H9 (cell line): ENCODE measurements around the gene ADAP2. TPM values are rescaled to one million over a fixed set of nuclear protein-coding genes. Genes with fewer than 3 reads are reported as not detected.

Source experiments
- DNase-seq: peaks from one replicate; pipeline ENCODE4 v3.0.0-alpha.2; 2017
- H2AFZ ChIP-seq: one replicate; pipeline ENCODE4 v1.6.1; 2013; ENCODE audit warnings: mild to moderate bottlenecking, low read length, control low read depth, moderate library complexity
- H2AK5ac ChIP-seq: 2 replicates; pipeline ENCODE4 v1.6.1; 2013; ENCODE audit warnings: low read length, control low read depth, mixed read lengths; ENCODE audit not compliant: insufficient read length
- H2BK120ac ChIP-seq: one replicate; pipeline ENCODE4 v1.6.1; 2013; ENCODE audit warnings: low read depth, mild to moderate bottlenecking, low read length, control low read depth, inconsistent platforms; ENCODE audit not compliant: poor library complexity, severe bottlenecking
- H2BK12ac ChIP-seq: 2 replicates; pipeline ENCODE4 v1.6.1; 2013; ENCODE audit warnings: low read length, control low read depth, mixed read lengths, low read depth; ENCODE audit not compliant: insufficient read length
- H2BK15ac ChIP-seq: 2 replicates; pipeline ENCODE4 v1.6.1; 2013; ENCODE audit warnings: low read depth, low read length, control low read depth
- H2BK20ac ChIP-seq: one replicate; pipeline ENCODE4 v1.6.1; 2013; ENCODE audit warnings: low read depth, mild to moderate bottlenecking, low read length, control low read depth, inconsistent platforms; ENCODE audit not compliant: poor library complexity, severe bottlenecking
- H2BK5ac ChIP-seq: 2 replicates; pipeline ENCODE4 v1.6.1; 2013; ENCODE audit warnings: low read length, control low read depth, mixed read lengths; ENCODE audit not compliant: insufficient read length
- H3K14ac ChIP-seq: 2 replicates; pipeline ENCODE4 v1.6.1; 2013; ENCODE audit warnings: low read length, control low read depth; ENCODE audit not compliant: insufficient read depth
- H3K18ac ChIP-seq: 2 replicates; pipeline ENCODE4 v1.6.1; 2013; ENCODE audit warnings: low read depth, mild to moderate bottlenecking, mixed read lengths, low read length, control low read depth; ENCODE audit not compliant: insufficient read length
- H3K23ac ChIP-seq: 2 replicates; pipeline ENCODE4 v1.6.1; 2013; ENCODE audit warnings: low read length, control low read depth, mixed read lengths, low read depth; ENCODE audit not compliant: insufficient read length
- H3K23me2 ChIP-seq: 2 replicates; pipeline ENCODE4 v1.6.1; 2013; ENCODE audit warnings: low read depth, mild to moderate bottlenecking, mixed read lengths, low read length, control low read depth; ENCODE audit not compliant: insufficient read length, poor library complexity, severe bottlenecking
- H3K27ac ChIP-seq: 2 replicates; pipeline ENCODE4 v1.5.1; 2013; ENCODE audit warnings: low read length, control low read depth, mixed read lengths, low read depth; ENCODE audit not compliant: insufficient read length
- H3K27me3 ChIP-seq: 2 replicates; pipeline ENCODE4 v1.6.1; 2013; ENCODE audit warnings: low read length, control low read depth, inconsistent platforms; ENCODE audit not compliant: insufficient read depth
- H3K4ac ChIP-seq: 2 replicates; pipeline ENCODE4 v1.6.1; 2013; ENCODE audit warnings: low read depth, mild to moderate bottlenecking, control low read depth, inconsistent platforms, low read length, moderate library complexity
- H3K4me1 ChIP-seq: 2 replicates; pipeline ENCODE4 v1.6.1; 2013; ENCODE audit warnings: low read length, control low read depth, inconsistent platforms; ENCODE audit not compliant: insufficient read depth
- H3K4me2 ChIP-seq: 2 replicates; pipeline ENCODE4 v1.6.1; 2013; ENCODE audit warnings: low read length, control low read depth, mixed read lengths; ENCODE audit not compliant: insufficient read length, insufficient read depth
- H3K56ac ChIP-seq: 2 replicates; pipeline ENCODE4 v1.6.1; 2013; ENCODE audit warnings: low read depth, mild to moderate bottlenecking, mixed read lengths, low read length, control low read depth; ENCODE audit not compliant: insufficient read length
- H3K79me1 ChIP-seq: 2 replicates; pipeline ENCODE4 v1.6.1; 2013; ENCODE audit warnings: low read depth, mild to moderate bottlenecking, moderate library complexity, low read length, control low read depth, inconsistent platforms; ENCODE audit not compliant: insufficient read depth, poor library complexity, severe bottlenecking
- H3K79me2 ChIP-seq: 2 replicates; pipeline ENCODE4 v1.6.1; 2013; ENCODE audit warnings: low read length, control low read depth, inconsistent platforms; ENCODE audit not compliant: insufficient read depth
- H3K9ac ChIP-seq: 2 replicates; pipeline ENCODE4 v1.6.1; 2013; ENCODE audit warnings: low read length, control low read depth, mixed read lengths; ENCODE audit not compliant: insufficient read length; ENCODE audit errors: extremely low read depth
- H3K9me3 ChIP-seq: one replicate; pipeline ENCODE4 v1.6.1; 2013; ENCODE audit warnings: low read depth, low read length, inconsistent platforms; ENCODE audit not compliant: control insufficient read depth
- H3T11ph ChIP-seq: one replicate; pipeline ENCODE4 v1.6.1; 2013; ENCODE audit warnings: mild to moderate bottlenecking, low read length, control low read depth, inconsistent platforms
- H4K20me1 ChIP-seq: one replicate; pipeline ENCODE4 v1.6.1; 2013; ENCODE audit not compliant: control insufficient read depth, insufficient read length, insufficient read depth
- H4K5ac ChIP-seq: 2 replicates; pipeline ENCODE4 v1.6.1; 2013; ENCODE audit warnings: low read depth, mild to moderate bottlenecking, mixed read lengths, low read length, control low read depth; ENCODE audit not compliant: insufficient read length
- H4K8ac ChIP-seq: replicated peaks from 2 replicates; pipeline ENCODE4 v1.6.1; 2013; ENCODE audit warnings: low read length, control low read depth, mixed read lengths, low read depth; ENCODE audit not compliant: insufficient read length
- H4K91ac ChIP-seq: 2 replicates; pipeline ENCODE4 v1.6.1; 2013; ENCODE audit warnings: low read depth, mild to moderate bottlenecking, moderate library complexity, mixed read lengths, low read length, control low read depth; ENCODE audit not compliant: insufficient read length
- H3K27ac Mint-ChIP-seq, 3 experiments: 2 replicates in 2 of 3; 3 replicates in 1 of 3; pipeline ENCODE4 v1.8.0; 2020 to 2021; ENCODE audit warnings: mixed read lengths in 3 of 3, mild to moderate bottlenecking in 1 of 3, moderate library complexity in 1 of 3
- H3K27me3 Mint-ChIP-seq: 2 replicates; pipeline ENCODE4 v1.8.0; 2021; ENCODE audit warnings: low read depth, mild to moderate bottlenecking, moderate library complexity, mixed read lengths
- H3K36me3 Mint-ChIP-seq, 3 experiments: 2 replicates in 2 of 3; 3 replicates in 1 of 3; pipeline ENCODE4 v1.8.0; 2020 to 2021; ENCODE audit warnings: low read depth in 3 of 3, mixed read lengths in 3 of 3; ENCODE audit not compliant: insufficient read depth in 1 of 3
- H3K4me1 Mint-ChIP-seq, 2 experiments: 2 replicates each; pipeline ENCODE4 v1.8.0; 2020; ENCODE audit warnings: mixed read lengths in 2 of 2
- H3K4me3 Mint-ChIP-seq, 2 experiments: 2 replicates in 1 of 2; 3 replicates in 1 of 2; pipeline ENCODE4 v1.8.0; 2020 to 2021; ENCODE audit warnings: mild to moderate bottlenecking in 2 of 2, mixed read lengths in 2 of 2, moderate library complexity in 1 of 2
- H3K9me3 Mint-ChIP-seq, 2 experiments: 2 replicates in 1 of 2; 3 replicates in 1 of 2; pipeline ENCODE4 v1.8.0; 2020; ENCODE audit warnings: mild to moderate bottlenecking in 2 of 2, mixed read lengths in 2 of 2, moderate library complexity in 1 of 2
- WGBS: extraction: QIAGEN DNeasy Blood & Tissue Kit; methylation state at CpG from one replicate; pipeline ENCODE4 v1.1.7; 2013; ENCODE audit warnings: missing lambda C conversion rate, low lambda C conversion rate, mixed read lengths; ENCODE audit not compliant: insufficient read length; ENCODE audit errors: extremely low coverage; 5-methylcytosine and 5-hydroxymethylcytosine counted together
- total RNA-seq: library from RNA; stranded (reverse); gene quantifications from 2 replicates; pipeline ENCODE4 v1.2.1, GENCODE V29; 2021
- TF ChIP-seq, protein P1 (sequence below): fragments of 200-600 bp; sonication (generic); conservative IDR thresholded peaks from 3 replicates; pipeline ENCODE4 v1.8.0; 2021; ENCODE audit warnings: antibody characterized with exemption, mild to moderate bottlenecking

Gene ADAP2
- total RNA-seq, 1 experiment from 2014 or later = 1.2 TPM

DNA sequence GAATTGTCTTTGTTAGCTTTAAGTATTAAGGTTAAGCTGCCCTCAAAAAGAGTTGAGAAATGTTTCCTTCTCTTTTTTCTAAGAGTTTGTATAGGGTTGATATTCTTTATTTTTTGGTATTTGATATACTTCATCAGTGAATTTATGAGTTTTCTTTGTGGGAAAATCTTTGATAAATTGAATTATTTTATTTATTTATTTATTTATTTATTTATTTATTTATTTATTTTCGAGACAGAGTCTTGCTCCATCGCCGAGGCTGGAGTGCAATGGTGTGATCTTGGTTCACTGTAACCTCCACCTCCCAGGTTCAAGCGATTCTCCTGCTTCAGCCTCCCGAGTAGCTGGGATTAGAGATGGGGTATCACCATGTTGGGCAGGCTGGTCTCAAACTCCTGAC, 35.6 kb upstream of the ADAP2 start:
- H3K27ac ChIP-seq = no peak overlapping the region
- H3K9ac ChIP-seq = no peak overlapping the region
- Mint-ChIP-seq H3K27ac (no peak overlapping the region), H3K9me3 (no peaks in the 10 kb centered on the region), H3K36me3 (peaks cover 12 to 45% (median 21%) of the 10 kb centered on the region in 3 experiments; a peak in 6 of 7 replicates), H3K4me3 (no peak overlapping the region), H3K4me1 (no peaks in the 10 kb centered on the region), H3K27me3 (no peaks in the 10 kb centered on the region)
- H3K56ac ChIP-seq = no peak overlapping the region
- H4K5ac ChIP-seq = no peak overlapping the region
- no peaks in the 10 kb centered on the region for H3K9me3 ChIP-seq
- no peaks in the 10 kb centered on the region for H3K23me2 ChIP-seq
- H3K79me1 ChIP-seq = peaks cover 3% of the 10 kb centered on the region
- no peak overlapping the region for H2AFZ ChIP-seq
- no peak overlapping the region for H2BK20ac ChIP-seq
- no peaks in the 10 kb centered on the region for H4K20me1 ChIP-seq
- TF ChIP-seq, protein P1, sequence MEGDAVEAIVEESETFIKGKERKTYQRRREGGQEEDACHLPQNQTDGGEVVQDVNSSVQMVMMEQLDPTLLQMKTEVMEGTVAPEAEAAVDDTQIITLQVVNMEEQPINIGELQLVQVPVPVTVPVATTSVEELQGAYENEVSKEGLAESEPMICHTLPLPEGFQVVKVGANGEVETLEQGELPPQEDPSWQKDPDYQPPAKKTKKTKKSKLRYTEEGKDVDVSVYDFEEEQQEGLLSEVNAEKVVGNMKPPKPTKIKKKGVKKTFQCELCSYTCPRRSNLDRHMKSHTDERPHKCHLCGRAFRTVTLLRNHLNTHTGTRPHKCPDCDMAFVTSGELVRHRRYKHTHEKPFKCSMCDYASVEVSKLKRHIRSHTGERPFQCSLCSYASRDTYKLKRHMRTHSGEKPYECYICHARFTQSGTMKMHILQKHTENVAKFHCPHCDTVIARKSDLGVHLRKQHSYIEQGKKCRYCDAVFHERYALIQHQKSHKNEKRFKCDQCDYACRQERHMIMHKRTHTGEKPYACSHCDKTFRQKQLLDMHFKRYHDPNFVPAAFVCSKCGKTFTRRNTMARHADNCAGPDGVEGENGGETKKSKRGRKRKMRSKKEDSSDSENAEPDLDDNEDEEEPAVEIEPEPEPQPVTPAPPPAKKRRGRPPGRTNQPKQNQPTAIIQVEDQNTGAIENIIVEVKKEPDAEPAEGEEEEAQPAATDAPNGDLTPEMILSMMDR = no peak
- DNase-seq = no peak
- H3T11ph ChIP-seq = no peak overlapping the region
- H3K18ac ChIP-seq = no peak overlapping the region
- H4K8ac ChIP-seq = no peak overlapping the region
- no CpG with 5 or more reads among the region's 5 CpGs for WGBS
- no peak overlapping the region for H3K23ac ChIP-seq
- H3K4me2 ChIP-seq = no peak overlapping the region
- H2BK5ac ChIP-seq = no peak overlapping the region
- no peak overlapping the region for H2BK120ac ChIP-seq
- H3K14ac ChIP-seq = no peak overlapping the region
- H2BK12ac ChIP-seq = no peak overlapping the region
- no peak overlapping the region for H2AK5ac ChIP-seq
- no peaks in the 10 kb centered on the region for H3K79me2 ChIP-seq
- no peak overlapping the region for H3K4ac ChIP-seq
- no peaks in the 10 kb centered on the region for H3K27me3 ChIP-seq
- no peak overlapping the region for H2BK15ac ChIP-seq
- H3K4me1 ChIP-seq = no peaks in the 10 kb centered on the region
- no peak overlapping the region for H4K91ac ChIP-seq
